VCaP (cell line): ENCODE measurements around the gene GFOD1.

Experiments
- H3K27ac ChIP-seq: fragments of 450-650 bp; 2 replicates; pipeline ENCODE4 v1.5.1; 2017
- CTCF ChIP-seq: fragments of 450-650 bp; conservative IDR thresholded peaks from 2 replicates; pipeline ENCODE4 v1.5.1; 2017; ENCODE audit warnings: mild to moderate bottlenecking, moderate library complexity

GFOD1 gene

GRCh38 chr6:13490402-13490801 lies 3.0 kb upstream of the GFOD1 start:
- TF ChIP-seq CTCF = no peak
- H3K27ac ChIP-seq = no peak overlapping the region

GRCh38 chr6:13488896-13489237 lies 1.5 kb upstream of the GFOD1 start:
- TF ChIP-seq CTCF = no peak
- H3K27ac ChIP-seq = no peak overlapping the region

DNA sequence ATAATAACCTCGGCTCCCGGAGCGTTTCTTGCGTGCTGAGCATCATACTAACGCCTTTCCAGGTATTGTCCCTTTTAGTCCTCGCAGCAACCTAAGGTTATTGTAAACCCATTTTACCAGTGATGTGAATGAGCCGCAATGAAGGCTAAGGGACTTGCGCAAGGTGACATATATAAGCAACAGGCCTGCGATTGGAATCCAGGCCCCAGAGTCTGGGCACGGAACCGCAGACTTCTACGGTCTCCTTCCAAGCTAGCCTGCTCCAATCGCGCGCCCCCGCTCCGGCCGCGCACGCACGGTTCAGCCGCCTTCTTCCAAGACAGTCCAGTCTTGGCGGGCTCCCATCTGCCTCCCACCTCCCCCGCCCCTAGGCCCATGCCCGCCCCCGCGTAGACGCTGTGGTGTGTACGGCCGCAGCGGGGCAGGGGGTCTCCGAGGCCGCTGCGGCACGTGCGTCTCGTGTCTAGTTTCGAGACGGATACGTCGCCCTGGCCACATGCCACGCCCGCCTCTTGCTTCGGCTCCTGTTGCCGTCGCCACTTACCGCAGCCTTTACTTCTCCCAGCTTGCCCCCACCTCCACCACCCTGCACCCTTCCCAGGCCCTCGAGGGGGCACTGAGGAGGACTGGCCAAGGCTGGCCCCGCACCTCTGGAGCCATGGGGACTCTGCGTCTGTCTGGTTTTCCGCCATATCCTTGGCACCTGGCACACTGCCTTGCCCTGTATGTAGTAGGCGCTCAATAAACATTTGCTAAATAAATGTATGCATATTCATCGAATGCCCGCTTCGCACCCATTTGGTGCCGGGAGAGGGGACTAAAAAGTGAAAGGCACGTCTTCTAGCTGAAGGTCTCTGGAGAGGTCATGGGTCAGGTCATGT lies 855 bp upstream of the GFOD1 start:
- no peak overlapping the region for H3K27ac ChIP-seq

DNA sequence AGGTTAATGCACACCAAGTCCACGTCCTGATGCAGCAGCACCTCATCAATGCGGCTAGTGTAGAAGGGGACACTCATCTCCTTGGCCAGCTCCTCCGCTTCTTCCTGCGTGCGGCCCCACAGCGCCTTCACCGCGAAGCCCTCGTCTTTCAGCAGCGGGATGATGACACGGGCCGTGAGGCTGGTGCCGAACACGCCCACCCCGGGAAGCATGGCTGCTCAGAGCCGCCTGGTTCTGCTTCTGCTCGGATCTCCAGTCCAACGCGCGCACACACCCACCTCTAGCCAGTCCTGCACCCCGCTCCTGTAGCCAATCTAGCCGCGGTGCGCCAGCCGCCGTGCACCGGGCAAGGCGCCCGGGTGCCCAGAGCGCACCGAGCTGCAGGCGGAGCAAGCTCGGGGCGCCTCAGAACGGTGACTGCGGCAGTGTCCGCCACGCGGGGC lies 700 bp downstream of the GFOD1 start:
- no peak for TF ChIP-seq CTCF
- peak overlapping the region; percentile 55 for H3K27ac ChIP-seq

More for the DNA sequence above, 855 bp upstream of the GFOD1 start:
- no peak for TF ChIP-seq CTCF

DNA sequence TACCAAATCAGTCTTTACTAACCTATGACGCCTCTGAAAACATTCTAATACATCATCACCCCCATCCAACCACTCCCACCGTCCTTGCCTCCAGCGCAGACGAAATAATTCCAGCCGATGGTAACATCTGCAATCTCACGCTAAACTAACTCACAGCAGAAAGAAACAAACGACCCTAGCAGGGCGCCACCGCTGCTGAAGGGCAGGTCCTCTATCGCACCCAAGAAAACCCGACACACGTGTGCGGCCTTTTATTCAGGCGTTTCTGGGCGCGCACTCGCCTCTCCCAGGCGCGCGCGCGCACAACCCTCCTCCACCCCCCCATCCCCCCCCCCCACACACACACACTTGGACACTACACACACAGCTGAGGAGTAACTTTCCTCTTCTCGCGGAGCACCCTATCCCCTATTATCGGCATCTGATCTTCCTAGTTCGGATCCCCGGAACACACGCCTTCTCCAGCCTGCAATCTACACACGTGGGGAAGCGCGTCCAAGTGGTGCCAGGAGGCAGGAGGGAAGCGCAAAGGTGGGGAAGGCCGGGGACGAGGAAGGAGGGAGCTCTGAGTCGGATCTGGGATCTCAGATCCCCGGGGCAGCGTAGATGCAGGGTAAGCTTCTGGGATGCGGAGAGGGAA lies 1.4 kb downstream of the GFOD1 start:
- peak overlapping the region; percentile 55; the same call in 1 of the 2 replicates for H3K27ac ChIP-seq
- no peak for TF ChIP-seq CTCF

GRCh38 chr6:13485303-13485702 lies 2.1 kb downstream of the GFOD1 start:
- H3K27ac ChIP-seq = no peak overlapping the region
- no peak for TF ChIP-seq CTCF

DNA sequence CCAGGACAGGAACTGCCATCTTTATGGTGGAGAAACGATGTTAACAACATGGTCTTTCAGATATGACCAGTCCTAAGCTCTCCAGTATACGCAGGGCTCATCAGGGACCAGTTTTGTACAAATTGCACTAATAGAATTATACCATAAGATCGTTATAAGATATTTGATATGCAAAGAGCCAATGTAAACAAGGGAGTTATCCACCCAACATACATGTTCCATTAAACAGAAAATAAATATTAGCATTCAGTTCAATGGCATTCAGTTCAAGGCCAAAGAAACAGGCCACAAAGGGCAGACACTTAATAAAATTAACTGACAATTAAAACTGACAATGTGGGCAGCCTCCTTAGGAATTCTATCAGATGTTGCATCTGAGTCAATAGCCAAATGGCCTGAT lies 2.6 kb downstream of the GFOD1 start:
- no peak overlapping the region for H3K27ac ChIP-seq
- TF ChIP-seq CTCF = no peak
